Keratinocyte (primary cell): ENCODE data around the gene CEL.

Experiments
- EZH2 ChIP-seq: IDR thresholded peaks from one replicate; pipeline ENCODE4 v1.6.1; 2012; ENCODE audit warnings: inconsistent platforms, mild to moderate bottlenecking, low read length, moderate library complexity
- TF ChIP-seq, protein P1 (sequence below), 3 experiments: IDR thresholded peaks in 1 of 3; conservative IDR thresholded peaks in 1 of 3; optimal IDR thresholded peaks in 1 of 3; 2 replicates in 2 of 3; 3 replicates in 1 of 3; pipeline versions ENCODE3 to v1.5.1; 2011; ENCODE audit warnings: low read length in 3 of 3, mild to moderate bottlenecking in 3 of 3, moderate library complexity in 2 of 3, control low read depth in 1 of 3, inconsistent platforms in 1 of 3; ENCODE audit not compliant: insufficient read depth in 2 of 3; ENCODE audit errors: extremely low read depth in 1 of 3

DNA sequence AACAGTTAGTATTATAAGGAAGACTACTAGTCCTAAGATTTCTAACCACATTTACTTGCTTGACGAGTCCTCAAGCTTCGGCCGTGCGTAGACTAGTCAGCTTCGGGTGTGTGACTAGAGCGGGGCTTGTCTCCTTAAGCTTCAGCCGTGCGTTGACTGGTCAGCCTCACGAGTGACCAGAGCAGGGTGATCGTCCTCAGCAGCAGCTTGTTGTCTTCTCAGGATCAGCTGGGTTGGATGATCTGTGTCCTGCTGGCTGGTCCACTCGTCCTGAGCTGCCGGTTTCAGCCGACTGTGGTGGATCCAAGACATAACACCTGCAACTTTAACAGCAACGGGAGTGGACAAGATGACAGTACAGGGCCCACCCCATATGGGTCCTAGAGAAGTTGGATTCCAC is 16.7 kb downstream of the CEL start:
- TF ChIP-seq, protein P1, sequence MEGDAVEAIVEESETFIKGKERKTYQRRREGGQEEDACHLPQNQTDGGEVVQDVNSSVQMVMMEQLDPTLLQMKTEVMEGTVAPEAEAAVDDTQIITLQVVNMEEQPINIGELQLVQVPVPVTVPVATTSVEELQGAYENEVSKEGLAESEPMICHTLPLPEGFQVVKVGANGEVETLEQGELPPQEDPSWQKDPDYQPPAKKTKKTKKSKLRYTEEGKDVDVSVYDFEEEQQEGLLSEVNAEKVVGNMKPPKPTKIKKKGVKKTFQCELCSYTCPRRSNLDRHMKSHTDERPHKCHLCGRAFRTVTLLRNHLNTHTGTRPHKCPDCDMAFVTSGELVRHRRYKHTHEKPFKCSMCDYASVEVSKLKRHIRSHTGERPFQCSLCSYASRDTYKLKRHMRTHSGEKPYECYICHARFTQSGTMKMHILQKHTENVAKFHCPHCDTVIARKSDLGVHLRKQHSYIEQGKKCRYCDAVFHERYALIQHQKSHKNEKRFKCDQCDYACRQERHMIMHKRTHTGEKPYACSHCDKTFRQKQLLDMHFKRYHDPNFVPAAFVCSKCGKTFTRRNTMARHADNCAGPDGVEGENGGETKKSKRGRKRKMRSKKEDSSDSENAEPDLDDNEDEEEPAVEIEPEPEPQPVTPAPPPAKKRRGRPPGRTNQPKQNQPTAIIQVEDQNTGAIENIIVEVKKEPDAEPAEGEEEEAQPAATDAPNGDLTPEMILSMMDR (optimal IDR thresholded peaks at IDR 0.05 in 1 of 3, IDR thresholded peaks at IDR 0.05 in 1 of 3, conservative IDR thresholded peaks at IDR 0.05 in 1 of 3; ENCODE audit: extremely low read depth in 1 of 3, insufficient read depth in 2 of 3, low read length in 3 of 3): no peak
- no peak for TF ChIP-seq EZH2
